Stimulated activated CD8-positive, alpha-beta memory T cell treated with anti-CD3 and anti-CD28 coated beads, Interleukin-12 subunit alpha, Interleukin-12 subunit beta, amount 100 ng/mL, for 4 hours (primary cell): Measurements from ENCODE around the gene CDK2AP2.
"Not testable (repeated sequence)": the region's sequence is repeated elsewhere in the genome, so short reads cannot be mapped to it uniquely, and the experiment has no call there.

Experiments
- DNase-seq: peaks from one replicate; pipeline ENCODE4 v3.0.0-alpha.2; 2020; ENCODE audit warnings: low read depth

The CDK2AP2 gene

GRCh38 chr11:67507864-67508485 lies at the start of gene CDK2AP2:
TSS of gene CDK2AP2 (minus strand) at chr11:67508162. CDS start at chr11:67508082, 80 bp downstream.
- DNase-seq, result peak; percentile 95

GRCh38 chr11:67556244-67556643 lies 48.3 kb upstream of the CDK2AP2 start:
- DNase-seq, result no peak

- not testable (repeated sequence) for DNase-seq
Observed at GRCh38 chr11:67551697-67552096, 43.7 kb upstream of the CDK2AP2 start.

GRCh38 chr11:67551127-67551526 lies 43.2 kb upstream of the CDK2AP2 start:
- DNase-seq, result no peak

GRCh38 chr11:67548555-67549110 lies 40.7 kb upstream of the CDK2AP2 start:
- no peak for DNase-seq

- DNase-seq, result not testable (repeated sequence)
Observed at GRCh38 chr11:67548112-67548511, 40.1 kb upstream of the CDK2AP2 start.

GRCh38 chr11:67545280-67545679 lies 37.3 kb upstream of the CDK2AP2 start:
- no peak for DNase-seq

- DNase-seq, result no peak
Observed at GRCh38 chr11:67544616-67545242, 36.8 kb upstream of the CDK2AP2 start.

- no peak for DNase-seq
Observed at GRCh38 chr11:67543585-67543984, 35.6 kb upstream of the CDK2AP2 start.

- no peak for DNase-seq
Observed at GRCh38 chr11:67542971-67543370, 35.0 kb upstream of the CDK2AP2 start.

- no peak for DNase-seq
Observed at GRCh38 chr11:67542169-67542568, 34.2 kb upstream of the CDK2AP2 start.

- DNase-seq, result no peak
Observed at GRCh38 chr11:67541198-67541597, 33.2 kb upstream of the CDK2AP2 start.

GRCh38 chr11:67539550-67539949 lies 31.6 kb upstream of the CDK2AP2 start:
- no peak for DNase-seq

GRCh38 chr11:67538823-67539505 lies 31.0 kb upstream of the CDK2AP2 start:
- DNase-seq, result no peak

GRCh38 chr11:67538306-67538705 lies 30.3 kb upstream of the CDK2AP2 start:
- DNase-seq, result no peak

GRCh38 chr11:67535561-67535960 lies 27.6 kb upstream of the CDK2AP2 start:
- DNase-seq, result no peak

- no peak for DNase-seq
Observed at GRCh38 chr11:67534070-67534679, 26.2 kb upstream of the CDK2AP2 start.

- DNase-seq, result no peak
Observed at GRCh38 chr11:67532889-67533288, 24.9 kb upstream of the CDK2AP2 start.

- DNase-seq, result no peak
Observed at GRCh38 chr11:67530282-67530592, 22.3 kb upstream of the CDK2AP2 start.

GRCh38 chr11:67528376-67528775 lies 20.4 kb upstream of the CDK2AP2 start:
- no peak for DNase-seq

GRCh38 chr11:67525275-67525976 lies 17.5 kb upstream of the CDK2AP2 start:
- no peak for DNase-seq

- DNase-seq, result no peak
Observed at GRCh38 chr11:67524480-67524808, 16.5 kb upstream of the CDK2AP2 start.
